ENCODE data around the gene TLX1.

DNA sequence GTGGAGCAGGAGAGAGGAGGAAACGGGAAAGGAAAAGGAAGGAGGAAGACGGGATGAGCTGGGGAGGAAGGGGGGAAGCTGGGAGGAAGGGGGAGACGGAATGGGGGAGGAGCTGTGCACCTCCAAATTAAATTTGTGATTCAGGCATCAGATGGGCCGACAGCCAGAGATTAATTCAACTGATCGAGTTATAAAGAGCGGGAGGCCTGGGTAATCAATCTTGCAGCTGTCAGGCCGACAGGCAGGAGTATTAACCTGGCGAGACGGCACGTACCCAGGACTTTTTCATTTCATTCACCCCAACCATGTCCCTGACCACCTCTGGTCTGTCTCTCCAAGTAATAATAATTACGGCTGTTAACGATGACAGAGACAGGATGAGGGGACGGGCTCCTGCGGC lies 43.1 kb upstream of the TLX1 start:
- TF ChIP-seq CTCF (IDR thresholded peaks at IDR 0.05; ENCODE audit: low read depth, low read length) (no peak), EZH2phosphoT487 (IDR thresholded peaks at IDR 0.05; ENCODE audit: low read depth) (no peak)

Measured in OCI-LY3 (cell line).